GM06990 (cell line): ENCODE results near the gene VANGL2.

ENCODE experiments used
- DNase-seq: peaks from one replicate; pipeline ENCODE4 v3.0.0-alpha.2; 2011; ENCODE audit not compliant: insufficient read length; ENCODE audit errors: extremely low read depth
- H3K27me3 ChIP-seq: replicated peaks from 2 replicates; pipeline ENCODE4 v1.6.0; 2011; ENCODE audit warnings: low read length; ENCODE audit not compliant: control insufficient read depth, insufficient read depth
- H3K36me3 ChIP-seq: 2 replicates; pipeline ENCODE4 v1.5.1; 2011; ENCODE audit warnings: low read length; ENCODE audit not compliant: control insufficient read depth, insufficient read depth
- H3K4me3 ChIP-seq: replicated peaks from 2 replicates; pipeline ENCODE4 v1.5.1; 2011; ENCODE audit warnings: low read depth, mild to moderate bottlenecking, control low read depth, low read length
- CTCF ChIP-seq: IDR thresholded peaks from 2 replicates; pipeline ENCODE4 v1.5.1; 2011; ENCODE audit warnings: low read length, control low read depth, mild to moderate bottlenecking, inconsistent platforms; ENCODE audit not compliant: insufficient read depth, poor library complexity, severe bottlenecking

The VANGL2 gene

DNA sequence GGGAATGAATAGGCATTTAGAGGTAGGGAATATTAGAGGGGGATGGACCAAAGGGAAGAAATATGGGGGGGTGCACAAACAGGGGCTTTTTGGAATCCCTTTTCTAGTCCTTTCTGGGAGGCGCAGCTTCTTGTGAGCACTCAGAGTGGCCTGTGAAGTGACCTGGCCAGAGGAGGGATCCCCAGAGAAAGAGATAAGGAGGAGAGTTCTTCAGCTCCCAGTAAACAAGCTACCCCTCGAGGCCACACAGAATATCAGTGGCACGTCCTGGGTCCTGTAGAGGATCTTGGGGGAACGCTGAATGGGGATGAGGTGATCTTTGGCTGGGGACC is 19.4 kb downstream of the VANGL2 start:
- Histone ChIP-seq H3K36me3 (no peaks in the 10 kb centered on the region), H3K4me3 (no peak overlapping the region), H3K27me3 (no peaks in the 10 kb centered on the region)
- no peak for DNase-seq
- no peak for TF ChIP-seq CTCF

GRCh38 chr1:160420881-160421842 is 20.8 kb downstream of the VANGL2 start:
- Histone ChIP-seq H3K27me3 (no peaks in the 10 kb centered on the region), H3K36me3 (no peaks in the 10 kb centered on the region), H3K4me3 (no peak overlapping the region)
- DNase-seq = no peak
- no peak for TF ChIP-seq CTCF

DNA sequence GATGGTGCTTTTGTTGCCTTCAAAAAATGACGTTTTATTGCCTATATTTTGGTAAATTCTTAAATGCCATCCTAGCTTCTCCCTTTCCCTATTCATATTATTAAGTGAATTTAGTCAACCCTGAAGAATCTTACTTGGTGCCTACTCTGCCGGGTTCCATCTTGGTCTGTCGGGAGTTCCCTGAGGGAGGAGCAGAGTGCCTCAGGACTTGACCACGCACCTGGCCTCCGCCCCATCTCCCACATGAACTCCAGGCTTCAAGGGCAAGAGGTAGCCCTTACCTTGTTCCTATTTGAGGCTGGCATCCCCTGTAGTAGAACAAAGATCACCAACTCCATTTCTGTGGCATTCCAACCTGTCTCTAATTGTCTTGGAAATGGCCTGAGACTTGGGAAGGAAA is 21.5 kb downstream of the VANGL2 start:
- no peak for DNase-seq
- Histone ChIP-seq H3K27me3 (no peaks in the 10 kb centered on the region), H3K4me3 (no peak overlapping the region), H3K36me3 (no peaks in the 10 kb centered on the region)
- no peak for TF ChIP-seq CTCF

DNA sequence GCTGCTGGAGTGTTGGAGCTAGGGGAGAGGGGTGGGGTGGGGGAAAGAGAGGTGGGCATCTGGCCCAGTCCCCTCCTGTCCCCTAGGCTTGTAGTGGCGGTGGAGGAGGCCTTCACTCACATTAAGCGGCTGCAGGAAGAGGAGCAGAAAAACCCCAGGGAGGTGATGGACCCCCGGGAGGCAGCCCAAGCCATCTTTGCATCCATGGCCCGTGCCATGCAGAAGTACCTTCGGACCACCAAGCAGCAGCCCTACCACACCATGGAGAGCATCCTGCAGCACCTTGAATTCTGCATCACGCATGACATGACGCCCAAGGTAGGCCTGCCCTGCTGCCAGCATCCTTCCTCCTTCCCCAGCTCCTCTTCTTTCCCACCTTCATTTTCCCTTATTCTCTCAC is 23.6 kb downstream of the VANGL2 start:
- DNase-seq = no peak
- no peak overlapping the region for H3K4me3 ChIP-seq
- no peaks in the 10 kb centered on the region for H3K27me3 ChIP-seq
- no peaks in the 10 kb centered on the region for H3K36me3 ChIP-seq
- TF ChIP-seq CTCF = no peak

GRCh38 chr1:160425847-160426246 is 25.5 kb downstream of the VANGL2 start:
- no peak for TF ChIP-seq CTCF
- Histone ChIP-seq H3K4me3 (no peak overlapping the region), H3K36me3 (no peaks in the 10 kb centered on the region), H3K27me3 (no peaks in the 10 kb centered on the region)
- no peak for DNase-seq
